T-cell (primary cell): ENCODE results near the gene SPEG. TPM values are rescaled to one million over a fixed set of nuclear protein-coding genes. Genes with fewer than 3 reads are reported as not detected.
A peak's percentile ranks its signal among the peaks of the same experiment; 100 is the strongest.

Source experiments
- ATAC-seq, 4 experiments: fragments of 200-7000 bp in 3 of 4; fragments of 150-1000 bp in 1 of 4; cut with Tn5 transposase; replicated peaks in 1 of 4; 1 replicate in 3 of 4; 2 replicates in 1 of 4; pipeline ENCODE4 v1.10.0; 2021; ENCODE audit warnings: moderate library complexity in 3 of 4, mild to moderate bottlenecking in 2 of 4, moderate number of reproducible peaks in 1 of 4
- CTCF ChIA-PET, 2 donors: fragments of 300-600 bp; sonication (Branson Sonifier 250); formaldehyde crosslinking; loops; one replicate each; lab custom pipeline; 2022; ENCODE audit warnings: antibody characterized with exemption in 2 of 2; lab: Charles Lee
- POLR2A ChIA-PET, 2 donors: fragments of 300-600 bp; sonication (Branson Sonifier 250); formaldehyde crosslinking; loops; one replicate each; lab custom pipeline; 2022; ENCODE audit warnings: antibody characterized with exemption in 2 of 2; lab: Charles Lee
- DNase-seq, 35 experiments: peaks; one replicate each; pipeline versions ENCODE4 v3.0.0 to v3.0.0-alpha.2; 2013 to 2023
- H3K27ac ChIP-seq: one replicate; pipeline ENCODE4 v1.5.1; 2013; ENCODE audit warnings: low read length
- H3K27me3 ChIP-seq, 2 experiments: replicated peaks in 1 of 2; 1 replicate in 1 of 2; 2 replicates in 1 of 2; pipeline versions ENCODE4 v1.6.1 to v1.7.0; 2013; ENCODE audit warnings: low read length in 1 of 2, mixed read lengths in 1 of 2; ENCODE audit not compliant: control insufficient read depth in 2 of 2, insufficient read depth in 2 of 2; ENCODE audit errors: extremely low read depth in 1 of 2
- H3K36me3 ChIP-seq, 2 donors: 1 replicate in 1 of 2; 2 replicates in 1 of 2; pipeline versions ENCODE4 v1.6.1 to v1.7.0; 2013; ENCODE audit warnings: low read length in 1 of 2; ENCODE audit not compliant: control insufficient read depth in 2 of 2, insufficient read depth in 1 of 2; ENCODE audit errors: extremely low read depth in 1 of 2
- H3K4me1 ChIP-seq, 2 experiments: 1 replicate in 1 of 2; 2 replicates in 1 of 2; pipeline versions ENCODE4 v1.6.1 to v1.7.0; 2013; ENCODE audit warnings: low read length in 2 of 2, mixed read lengths in 1 of 2; ENCODE audit not compliant: insufficient read depth in 2 of 2, control insufficient read depth in 1 of 2; ENCODE audit errors: extremely low read depth in 1 of 2
- H3K4me3 ChIP-seq, 2 donors: 1 replicate in 1 of 2; 2 replicates in 1 of 2; pipeline versions ENCODE4 v1.5.1 to v1.7.0; 2013; ENCODE audit warnings: mild to moderate bottlenecking in 2 of 2, low read length in 1 of 2, moderate library complexity in 1 of 2; ENCODE audit not compliant: control insufficient read depth in 1 of 2; ENCODE audit errors: extremely low read depth in 1 of 2
- H3K9me3 ChIP-seq: 2 replicates; pipeline ENCODE4 v1.7.0; 2013
- H3K27ac Mint-ChIP-seq, 2 donors: one replicate each; pipeline ENCODE4 v1.8.0; 2020 to 2021; ENCODE audit warnings: mild to moderate bottlenecking in 2 of 2, mixed read lengths in 2 of 2
- H3K27me3 Mint-ChIP-seq, 2 donors: one replicate each; pipeline ENCODE4 v1.8.0; 2021 to 2022; ENCODE audit warnings: mixed read lengths in 2 of 2
- H3K36me3 Mint-ChIP-seq: one replicate; pipeline ENCODE4 v1.8.0; 2021; ENCODE audit warnings: mixed read lengths
- H3K4me1 Mint-ChIP-seq, 3 donors: one replicate each; pipeline ENCODE4 v1.8.0; 2020 to 2022; ENCODE audit warnings: mixed read lengths in 3 of 3, mild to moderate bottlenecking in 1 of 3
- H3K4me3 Mint-ChIP-seq, 3 donors: one replicate each; pipeline ENCODE4 v1.8.0; 2020 to 2022; ENCODE audit warnings: mild to moderate bottlenecking in 3 of 3, mixed read lengths in 3 of 3, moderate library complexity in 3 of 3
- H3K9me3 Mint-ChIP-seq, 3 donors: one replicate each; pipeline ENCODE4 v1.8.0; 2020 to 2022; ENCODE audit warnings: mixed read lengths in 3 of 3
- WGBS: methylation state at CpG from one replicate; pipeline ENCODE4 v1.1.5; 2013; ENCODE audit warnings: missing lambda C conversion rate; ENCODE audit not compliant: insufficient coverage; 5-methylcytosine and 5-hydroxymethylcytosine counted together
- total RNA-seq, 35 experiments: library from RNA in 6 of 35; stranded (reverse) in 6 of 35; fragments of 120-200 nt in 1 of 35; gene quantifications; one replicate each; pipeline versions ENCODE4 v1.2.1 to v1.2.4 and lab custom pipeline; 2013 to 2026

The SPEG gene
- total RNA-seq, 5 donors from 2014 or later (not counting 1 experiment from before 2014, with no cell fraction given): 13.8 to 23.9 (median 18.9) TPM

DNA sequence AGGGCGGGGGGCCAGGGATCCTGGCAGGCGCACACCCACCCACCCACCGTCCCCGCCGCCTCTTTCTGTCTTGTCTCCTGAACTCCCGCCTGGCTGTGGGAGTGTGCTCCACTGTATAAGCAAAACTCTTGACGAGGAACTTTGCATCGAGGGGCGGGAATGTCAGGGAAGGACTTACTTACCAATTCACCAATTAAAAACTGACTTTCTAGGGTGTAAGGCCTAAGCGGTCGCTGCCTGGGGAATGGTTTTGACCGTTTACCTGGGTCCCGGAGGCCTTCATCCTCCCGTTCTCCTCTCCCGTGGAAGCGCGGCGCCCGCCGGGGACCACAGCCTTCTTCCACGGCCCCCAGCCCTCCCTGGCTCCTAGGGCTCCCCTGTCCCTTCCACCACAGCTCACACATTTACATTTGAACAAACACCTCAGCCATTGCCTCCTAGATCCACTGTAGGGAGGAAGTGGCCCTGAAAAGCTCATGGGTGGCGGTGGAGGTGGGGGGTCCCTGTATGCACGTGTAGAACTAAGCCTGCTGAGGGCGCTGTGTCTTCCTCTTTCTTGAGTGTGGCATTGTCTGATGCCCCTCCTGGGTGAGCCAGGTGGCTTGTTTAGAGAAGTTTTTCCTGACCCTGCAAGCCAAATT is 88.5 kb downstream of the SPEG start:
- ChIA-PET CTCF (interaction anchor here (0.6 to 1.2 kb wide), 4 partner anchors 27 to 60 kb away, joined by 3 read pairs; a partner anchor contains a TSS), POLR2A (no interaction called here)
- Mint-ChIP-seq H3K27me3 (peaks cover 80 to 84% of the 10 kb centered on the region in 2 donors), H3K27ac (no peak overlapping the region), H3K36me3 (no peaks in the 10 kb centered on the region), H3K4me1 (peaks cover 14 to 19% (median 17%) of the 10 kb centered on the region in 3 donors), H3K9me3 (no peaks in the 10 kb centered on the region), H3K4me3 (peak overlapping the region in 2 of 3 donors; percentile 55 to 58)
- Histone ChIP-seq H3K36me3 (no peaks in the 10 kb centered on the region), H3K27me3 (peaks cover 7 to 93% of the 10 kb centered on the region in 2 experiments), H3K4me3 (no peak overlapping the region), H3K4me1 (peaks cover 0 to 23% of the 10 kb centered on the region in 2 experiments), H3K27ac (no peak overlapping the region), H3K9me3 (no peaks in the 10 kb centered on the region)
- WGBS: 10% methylated on average over 8 of the region's 24 CpGs
- peak in 1 of 35 experiments; percentile 18 for DNase-seq
- peak in 1 of 4 experiments; percentile 38 for ATAC-seq

DNA sequence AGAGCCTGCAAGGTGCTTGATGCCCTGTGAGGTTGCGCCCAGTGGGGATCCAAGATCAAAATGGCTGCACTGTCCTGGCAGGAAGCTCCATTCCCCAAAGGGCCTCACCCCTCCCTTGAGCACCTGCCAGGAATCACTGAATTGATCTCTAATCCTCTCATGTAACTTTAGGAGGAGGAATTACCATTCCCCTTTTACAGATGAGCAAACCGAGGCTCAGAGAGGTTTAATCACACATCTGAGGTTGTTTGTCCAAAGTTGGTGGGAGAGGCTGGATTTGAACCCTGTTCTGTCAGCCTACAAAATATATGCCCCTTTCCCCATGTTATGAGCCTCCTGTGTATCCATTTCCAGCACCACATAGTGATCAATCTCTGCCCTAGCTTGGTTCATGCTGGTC is 90.2 kb downstream of the SPEG start:
- Mint-ChIP-seq H3K36me3 (no peaks in the 10 kb centered on the region), H3K4me3 (no peak overlapping the region), H3K4me1 (peaks cover 14 to 19% (median 17%) of the 10 kb centered on the region in 3 donors), H3K27ac (no peak overlapping the region), H3K9me3 (no peaks in the 10 kb centered on the region), H3K27me3 (peaks cover 81 to 90% of the 10 kb centered on the region in 2 donors)
- H3K36me3 ChIP-seq: no peaks in the 10 kb centered on the region
- ChIA-PET POLR2A (interaction anchor here in 1 of 2 donors (0.6 kb wide), 1 partner anchor 16 kb away, joined by 5 read pairs; no protein-coding TSS in a partner anchor), CTCF (no interaction called here)
- no peak overlapping the region for H3K27ac ChIP-seq
- peaks cover 0 to 24% of the 10 kb centered on the region in 2 experiments for H3K4me1 ChIP-seq
- peaks cover 7 to 93% of the 10 kb centered on the region in 2 experiments for H3K27me3 ChIP-seq
- H3K4me3 ChIP-seq: no peak overlapping the region
- DNase-seq (no peak), ATAC-seq (no peak)
- no peaks in the 10 kb centered on the region for H3K9me3 ChIP-seq
- 100% methylated on average over 1 of the region's 2 CpGs for WGBS

DNA sequence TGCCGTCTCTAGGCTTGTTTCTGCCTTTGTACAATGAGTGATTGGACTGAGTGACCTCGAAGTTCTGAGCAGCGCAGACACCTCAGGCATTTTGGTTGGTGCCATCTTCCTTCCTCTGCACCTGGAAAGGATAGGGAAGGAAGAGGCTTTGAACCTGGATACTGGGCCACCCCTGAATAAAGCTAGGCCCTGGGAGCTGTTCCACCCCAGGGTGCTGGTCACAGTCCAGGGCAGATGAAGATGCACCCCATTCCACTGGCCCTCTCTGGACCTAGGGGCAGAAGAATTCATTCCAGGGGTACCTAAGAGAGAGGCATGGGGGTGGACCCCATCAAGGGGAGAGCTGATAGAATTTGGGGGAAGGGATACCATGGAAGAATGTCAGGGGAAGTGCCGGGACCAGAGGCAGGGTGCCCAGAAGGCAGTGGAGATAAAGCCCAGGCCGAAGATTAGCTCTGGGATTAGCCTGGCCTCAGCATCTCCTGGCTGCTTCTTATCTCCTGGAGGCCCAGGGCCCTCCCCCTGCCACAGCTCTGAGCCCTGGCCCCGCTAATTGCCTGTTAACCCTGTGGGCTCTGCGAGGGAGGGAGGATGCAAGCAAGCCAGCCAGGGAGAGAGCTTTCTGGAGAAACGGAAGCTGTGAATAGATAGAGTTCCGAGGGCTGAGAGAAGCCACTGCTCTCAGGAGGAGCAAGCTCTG is 91.0 kb downstream of the SPEG start:
- ATAC-seq: no peak
- ChIA-PET CTCF (interaction anchor here in 1 of 2 donors (0.6 kb wide), 1 partner anchor 16 kb away, joined by 5 read pairs; no protein-coding TSS in a partner anchor), POLR2A (no interaction called here)
- Mint-ChIP-seq H3K4me1 (peaks cover 14 to 19% (median 17%) of the 10 kb centered on the region in 3 donors), H3K27me3 (peaks cover 82 to 91% of the 10 kb centered on the region in 2 donors), H3K36me3 (no peaks in the 10 kb centered on the region), H3K9me3 (no peaks in the 10 kb centered on the region), H3K27ac (peak overlapping the region in 1 of 2 donors; percentile 21), H3K4me3 (no peak overlapping the region)
- Histone ChIP-seq H3K4me1 (peaks cover 0 to 29% of the 10 kb centered on the region in 2 experiments), H3K4me3 (no peak overlapping the region), H3K36me3 (no peaks in the 10 kb centered on the region), H3K9me3 (no peaks in the 10 kb centered on the region), H3K27ac (no peak overlapping the region), H3K27me3 (peaks cover 7 to 94% of the 10 kb centered on the region in 2 experiments)
- WGBS: 65% methylated on average over 4 of the region's 9 CpGs
- DNase-seq: no peak

DNA sequence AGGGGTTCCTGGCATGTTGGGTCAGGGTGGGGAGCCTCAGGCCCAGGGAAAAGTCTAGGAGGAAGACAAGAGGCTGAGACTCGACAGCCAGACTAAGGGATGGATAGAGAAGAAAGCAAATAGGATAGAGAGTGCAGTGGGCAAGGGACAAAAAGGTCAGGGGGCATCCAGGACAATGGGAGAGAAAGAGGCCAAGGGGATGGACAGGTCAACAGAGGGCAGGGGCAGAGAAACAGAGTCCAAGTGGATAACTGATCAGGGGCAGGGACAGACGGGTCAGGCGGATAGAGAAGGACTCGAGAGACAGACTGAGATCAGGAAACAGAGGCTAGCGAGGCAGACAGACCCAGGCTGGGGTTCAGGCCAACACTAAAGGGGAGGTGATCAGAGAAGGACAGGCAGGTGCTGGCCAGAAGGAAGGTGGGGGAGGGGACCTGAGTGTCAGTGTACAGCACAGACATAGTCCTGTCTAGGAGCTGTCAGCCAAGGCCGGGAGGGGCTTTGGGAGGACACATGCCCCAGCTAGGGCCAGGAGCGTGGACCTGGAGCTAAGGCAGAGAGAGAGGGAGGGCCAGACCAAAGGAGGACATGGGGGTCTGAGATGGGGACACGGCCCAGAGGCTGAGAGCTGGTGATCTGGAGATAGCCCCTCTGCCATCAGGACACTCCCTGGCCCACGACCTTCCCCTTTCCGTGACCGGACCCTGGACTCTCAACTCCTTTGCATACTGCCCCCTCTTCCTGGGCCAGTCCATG is 91.9 kb downstream of the SPEG start:
- Histone ChIP-seq H3K27me3 (peaks cover 7 to 93% of the 10 kb centered on the region in 2 experiments), H3K4me1 (peaks cover 0 to 25% of the 10 kb centered on the region in 2 experiments), H3K36me3 (no peaks in the 10 kb centered on the region), H3K4me3 (no peak overlapping the region), H3K27ac (no peak overlapping the region), H3K9me3 (no peaks in the 10 kb centered on the region)
- H3K27ac Mint-ChIP-seq: peak overlapping the region in 1 of 2 donors; percentile 21
- WGBS: 56% methylated on average over 9 of the region's 11 CpGs
- no peaks in the 10 kb centered on the region for H3K36me3 Mint-ChIP-seq
- ChIA-PET POLR2A (no interaction called here), CTCF (interaction anchor here (0.6 to 6.7 kb wide), 5 partner anchors 12 to 124 kb away, joined by 4 to 57 read pairs (median 5); partner anchors contain the start of gene GMPPA (in 1 of the 2))
- ATAC-seq (no peak), DNase-seq (no peak)
- H3K4me1 Mint-ChIP-seq: peaks cover 10 to 15% (median 13%) of the 10 kb centered on the region in 3 donors
- no peak overlapping the region for H3K4me3 Mint-ChIP-seq
- H3K9me3 Mint-ChIP-seq: no peaks in the 10 kb centered on the region
- peaks cover 84 to 90% of the 10 kb centered on the region in 2 donors for H3K27me3 Mint-ChIP-seq

DNA sequence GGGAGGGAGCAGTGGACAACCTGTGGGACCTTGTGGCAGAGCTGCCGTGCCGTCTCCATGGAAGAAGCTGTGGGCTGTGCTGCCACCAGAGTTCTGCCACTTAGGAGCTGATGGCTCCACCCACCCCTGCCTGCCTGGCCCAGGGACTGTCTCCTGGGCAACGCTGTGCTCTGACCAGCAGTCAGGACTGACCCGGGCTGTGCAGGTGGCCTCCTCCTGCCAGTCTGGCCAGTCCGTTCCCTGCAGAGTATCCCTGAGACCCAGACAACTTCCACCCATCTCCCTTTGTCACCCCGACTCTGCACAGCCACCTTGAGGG is 92.4 kb downstream of the SPEG start:
- WGBS: 57% methylated on average over 3 of the region's 6 CpGs
- no peaks in the 10 kb centered on the region for H3K36me3 Mint-ChIP-seq

More for the DNA sequence above, 92.4 kb downstream of the SPEG start:
- ChIA-PET POLR2A (no interaction called here), CTCF (interaction anchor here (0.7 to 6.7 kb wide), 6 partner anchors 11 to 125 kb away, joined by 3 to 57 read pairs (median 8); partner anchors contain the start of gene GMPPA (in 1 of the 2))
- DNase-seq (no peak), ATAC-seq (no peak)
- Mint-ChIP-seq H3K9me3 (no peaks in the 10 kb centered on the region), H3K27ac (no peak overlapping the region), H3K4me3 (no peak overlapping the region), H3K27me3 (peaks cover 79 to 88% of the 10 kb centered on the region in 2 donors), H3K4me1 (peaks cover 5 to 10% (median 8%) of the 10 kb centered on the region in 3 donors)
- Histone ChIP-seq H3K9me3 (no peaks in the 10 kb centered on the region), H3K4me3 (no peak overlapping the region), H3K27me3 (peaks cover 7 to 93% of the 10 kb centered on the region in 2 experiments), H3K4me1 (peaks cover 0 to 19% of the 10 kb centered on the region in 2 experiments), H3K27ac (no peak overlapping the region), H3K36me3 (no peaks in the 10 kb centered on the region)
